ENCODE measurements around the gene PRICKLE4.

DNA sequence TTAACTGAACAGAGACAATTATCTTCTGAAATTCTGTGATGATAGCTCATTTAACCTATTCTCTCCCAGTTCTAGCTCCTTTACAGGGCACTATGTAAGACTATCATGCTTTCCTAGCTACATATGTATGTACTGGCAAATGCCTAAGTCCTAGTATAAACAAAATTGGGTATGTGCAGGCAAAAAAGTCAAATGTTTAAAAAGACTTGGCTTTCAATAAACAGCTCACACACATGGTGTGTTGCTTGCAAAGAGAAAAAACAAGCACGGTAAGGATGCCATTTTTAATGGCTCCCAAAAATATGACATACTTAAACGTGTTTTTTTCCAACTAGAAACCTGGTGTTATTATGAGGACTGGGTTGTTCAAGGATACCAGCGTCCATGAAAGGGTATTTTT, 51.7 kb downstream of the PRICKLE4 start:
- TF ChIP-seq, protein P1, sequence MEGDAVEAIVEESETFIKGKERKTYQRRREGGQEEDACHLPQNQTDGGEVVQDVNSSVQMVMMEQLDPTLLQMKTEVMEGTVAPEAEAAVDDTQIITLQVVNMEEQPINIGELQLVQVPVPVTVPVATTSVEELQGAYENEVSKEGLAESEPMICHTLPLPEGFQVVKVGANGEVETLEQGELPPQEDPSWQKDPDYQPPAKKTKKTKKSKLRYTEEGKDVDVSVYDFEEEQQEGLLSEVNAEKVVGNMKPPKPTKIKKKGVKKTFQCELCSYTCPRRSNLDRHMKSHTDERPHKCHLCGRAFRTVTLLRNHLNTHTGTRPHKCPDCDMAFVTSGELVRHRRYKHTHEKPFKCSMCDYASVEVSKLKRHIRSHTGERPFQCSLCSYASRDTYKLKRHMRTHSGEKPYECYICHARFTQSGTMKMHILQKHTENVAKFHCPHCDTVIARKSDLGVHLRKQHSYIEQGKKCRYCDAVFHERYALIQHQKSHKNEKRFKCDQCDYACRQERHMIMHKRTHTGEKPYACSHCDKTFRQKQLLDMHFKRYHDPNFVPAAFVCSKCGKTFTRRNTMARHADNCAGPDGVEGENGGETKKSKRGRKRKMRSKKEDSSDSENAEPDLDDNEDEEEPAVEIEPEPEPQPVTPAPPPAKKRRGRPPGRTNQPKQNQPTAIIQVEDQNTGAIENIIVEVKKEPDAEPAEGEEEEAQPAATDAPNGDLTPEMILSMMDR (IDR thresholded peaks at IDR 0.05; ENCODE audit: insufficient read depth, low read length, poor library complexity, severe bottlenecking) = no peak
- TF ChIP-seq EZH2phosphoT487 (conservative IDR thresholded peaks at IDR 0.05; ENCODE audit: low read length) = no peak
